H1 (cell line): ENCODE measurements around the gene CES3. TPM values are rescaled to one million over a fixed set of nuclear protein-coding genes. Genes with fewer than 3 reads are reported as not detected.

Experiments used
- polyA plus RNA-seq, 7 experiments: library from polyadenylated mRNA; depleted of rRNA in 3 of 7; stranded (reverse) in 5 of 7; unstranded in 2 of 7; fragments of >200 nt in 5 of 7; fragments of 200-250 nt in 2 of 7; gene quantifications; 1 replicate in 5 of 7; 2 replicates in 1 of 7; 4 replicates in 1 of 7; pipeline versions ENCODE4 v1.2.1 to v1.2.3, GENCODE V29; 2011 to 2013; ENCODE audit warnings: missing spikeins in 2 of 7, mixed read lengths in 2 of 7
- small RNA-seq: library from polyadenylated mRNA; stranded (forward); fragments of <200 nt; extraction: miRNeasy Mini kit (QIAGEN cat#:217004); gene quantifications from one replicate; pipeline ENCODE3, GENCODE V24; 2013; ENCODE audit not compliant: insufficient read depth
- total RNA-seq: library from RNA; stranded (reverse); fragmentation: NEBNext Ultra II Directional; extraction: Animal tissue kit (Norgen Biotek cat#: 25700); gene quantifications from 2 replicates; pipeline ENCODE4 v1.2.1, GENCODE V29; 2021

Gene CES3
- total and polyA plus RNA-seq, 2 of the 8 experiments (the other 6 are each of a cell fraction or from before 2014, with no cell fraction given) = 1.6 to 2.2 TPM

Small RNA genes within 50 kb of the gene (small RNA-seq; reads per million reads assigned to genes)
- not detected for gene RN7SL543P

Other genes with a start within 250 kb of the CES3 start
- gene DYNC1LI2, start 209.7 kb upstream of the CES3 start, total RNA-seq = 70.8 and 72.4 TPM in 2 replicates
- 35.0 and 40.7 TPM in 2 replicates for gene DYNC1LI2, start 209.7 kb upstream of the CES3 start, polyA plus RNA-seq (2011; rRNA removed)
- not detected in 2 replicates for gene TERB1, start 159.7 kb upstream of the CES3 start, total RNA-seq
- not detected in 2 replicates for gene TERB1, start 159.7 kb upstream of the CES3 start, polyA plus RNA-seq (2011; rRNA removed)
- 145 and 155 TPM in 2 replicates for gene NAE1, start 130.3 kb upstream of the CES3 start, total RNA-seq
- gene NAE1, start 130.3 kb upstream of the CES3 start, polyA plus RNA-seq (2011; rRNA removed) = 30.3 and 66.6 TPM in 2 replicates
- gene CA7, start 116.9 kb upstream of the CES3 start, total RNA-seq = 1.7 and 1.8 TPM in 2 replicates
- gene CA7, start 116.9 kb upstream of the CES3 start, polyA plus RNA-seq (2011; rRNA removed) = 2.7 and 4.7 TPM in 2 replicates
- gene PDP2, start 80.8 kb upstream of the CES3 start, total RNA-seq = 36.0 and 36.5 TPM in 2 replicates
- 10.1 and 11.7 TPM in 2 replicates for gene PDP2, start 80.8 kb upstream of the CES3 start, polyA plus RNA-seq (2011; rRNA removed)
- not detected in 2 replicates for gene CDH16, start 42.4 kb upstream of the CES3 start, total RNA-seq
- not detected in 2 replicates for gene CDH16, start 42.4 kb upstream of the CES3 start, polyA plus RNA-seq (2011; rRNA removed)
- not detected in 2 replicates for gene RRAD, start 35.7 kb upstream of the CES3 start, total RNA-seq
- 0.08 and 0.17 TPM in 2 replicates for gene RRAD, start 35.7 kb upstream of the CES3 start, polyA plus RNA-seq (2011; rRNA removed)
- 65.6 and 71.3 TPM in 2 replicates for gene CIAO2B, start 26.9 kb upstream of the CES3 start, total RNA-seq
- 248 and 256 TPM in 2 replicates for gene CIAO2B, start 26.9 kb upstream of the CES3 start, polyA plus RNA-seq (2011; rRNA removed)
- 14.4 and 14.7 TPM in 2 replicates for gene CES2, start 25.8 kb upstream of the CES3 start, total RNA-seq
- gene CES2, start 25.8 kb upstream of the CES3 start, polyA plus RNA-seq (2011; rRNA removed) = 8.6 and 16.8 TPM in 2 replicates
- gene CES4A, start 27.3 kb downstream of the CES3 start, total RNA-seq = 0.93 TPM in 1 of 2 replicates, not detected in the other
- gene CES4A, start 27.3 kb downstream of the CES3 start, polyA plus RNA-seq (2011; rRNA removed) = 0.88 and 1.5 TPM in 2 replicates
- 31.6 and 34.3 TPM in 2 replicates for gene CBFB, start 67.9 kb downstream of the CES3 start, total RNA-seq
- 8.0 and 11.5 TPM in 2 replicates for gene CBFB, start 67.9 kb downstream of the CES3 start, polyA plus RNA-seq (2011; rRNA removed)
- 18.6 TPM in 2 replicates for gene PHAF1, start 148.7 kb downstream of the CES3 start, total RNA-seq
- 20.6 and 26.4 TPM in 2 replicates for gene PHAF1, start 148.7 kb downstream of the CES3 start, polyA plus RNA-seq (2011; rRNA removed)
- gene B3GNT9, start 189.7 kb downstream of the CES3 start, total RNA-seq = 3.5 and 4.7 TPM in 2 replicates
- gene B3GNT9, start 189.7 kb downstream of the CES3 start, polyA plus RNA-seq (2011; rRNA removed) = 9.0 and 10.2 TPM in 2 replicates
- gene TRADD, start 198.6 kb downstream of the CES3 start, total RNA-seq = 0.19 and 0.29 TPM in 2 replicates
- 0.50 and 0.60 TPM in 2 replicates for gene TRADD, start 198.6 kb downstream of the CES3 start, polyA plus RNA-seq (2011; rRNA removed)
- gene FBXL8, start 198.7 kb downstream of the CES3 start, total RNA-seq = not detected in 2 replicates
- gene FBXL8, start 198.7 kb downstream of the CES3 start, polyA plus RNA-seq (2011; rRNA removed) = 0.11 and 0.67 TPM in 2 replicates
- gene HSF4, start 203.5 kb downstream of the CES3 start, total RNA-seq = not detected in 2 replicates
- gene HSF4, start 203.5 kb downstream of the CES3 start, polyA plus RNA-seq (2011; rRNA removed) = 0.14 and 0.93 TPM in 2 replicates
- gene NOL3, start 209.3 kb downstream of the CES3 start, total RNA-seq = 1.6 and 2.2 TPM in 2 replicates
- gene NOL3, start 209.3 kb downstream of the CES3 start, polyA plus RNA-seq (2011; rRNA removed) = 4.1 and 4.6 TPM in 2 replicates
- 22.9 and 23.1 TPM in 2 replicates for gene MATCAP1, start 222.7 kb downstream of the CES3 start, total RNA-seq
- 27.5 and 38.0 TPM in 2 replicates for gene MATCAP1, start 222.7 kb downstream of the CES3 start, polyA plus RNA-seq (2011; rRNA removed)
- 1.3 and 1.7 TPM in 2 replicates for gene EXOC3L1, start 228.9 kb downstream of the CES3 start, total RNA-seq
- gene EXOC3L1, start 228.9 kb downstream of the CES3 start, polyA plus RNA-seq (2011; rRNA removed) = 1.3 and 2.1 TPM in 2 replicates
- 78.0 and 79.9 TPM in 2 replicates for gene E2F4, start 230.9 kb downstream of the CES3 start, total RNA-seq
- gene E2F4, start 230.9 kb downstream of the CES3 start, polyA plus RNA-seq (2011; rRNA removed) = 157 and 194 TPM in 2 replicates
- 9.2 and 9.6 TPM in 2 replicates for gene ELMO3, start 237.9 kb downstream of the CES3 start, total RNA-seq
- 10.9 and 14.4 TPM in 2 replicates for gene ELMO3, start 237.9 kb downstream of the CES3 start, polyA plus RNA-seq (2011; rRNA removed)